Endothelial cell of umbilical vein (primary cell): Measurements from ENCODE around the gene SENP7. TPM values are rescaled to one million over a fixed set of nuclear protein-coding genes. Genes with fewer than 3 reads are reported as not detected.

Experiments
- BruUV-seq: library from RNA; stranded (reverse); fragments of 400-500 nt; replicated peaks from 2 replicates; lab custom pipeline; 2021; lab: Mats Ljungman, UMichigan
- CTCF ChIA-PET: fragments of 300-600, 350-600 bp; sonication (Branson Sonifier 250); formaldehyde crosslinking; loops from one replicate; lab custom pipeline; 2021; ENCODE audit warnings: antibody characterized with exemption, inconsistent platforms; lab: Charles Lee
- POLR2A ChIA-PET: fragments of 300-600, 350-600 bp; sonication (Branson Sonifier 250); formaldehyde crosslinking; loops from one replicate; lab custom pipeline; 2021; ENCODE audit warnings: antibody characterized with exemption, inconsistent platforms; lab: Charles Lee
- DNase-seq: peaks from one replicate; pipeline ENCODE4 v3.0.0-alpha.2; 2011; ENCODE audit warnings: low read depth, low spot score
- FAIRE-seq: peaks from 2 replicates; lab custom pipeline; 2011; peaks lifted over from hg19 to GRCh38; lab: Jason Lieb, UNC
- H2AFZ ChIP-seq: 2 replicates; pipeline ENCODE4 v1.6.0; 2012; ENCODE audit warnings: low read depth, low read length, control low read depth, inconsistent platforms
- H3K27ac ChIP-seq: 2 replicates; pipeline ENCODE4 v1.5.1; 2011; ENCODE audit warnings: low read depth, mild to moderate bottlenecking, control low read depth, low read length, moderate library complexity; ENCODE audit not compliant: insufficient read depth
- H3K27me3 ChIP-seq, 2 experiments: 2 replicates each; pipeline versions ENCODE4 v1.6.0 to v1.6.1; 2011; ENCODE audit warnings: low read length in 2 of 2, mixed read lengths in 1 of 2; ENCODE audit not compliant: control insufficient read depth in 2 of 2, insufficient read depth in 2 of 2
- H3K36me3 ChIP-seq, 2 experiments: 2 replicates in 1 of 2; 3 replicates in 1 of 2; pipeline ENCODE4 v1.5.1; 2011; ENCODE audit warnings: low read length in 2 of 2, mild to moderate bottlenecking in 1 of 2, moderate library complexity in 1 of 2; ENCODE audit not compliant: control insufficient read depth in 2 of 2, insufficient read depth in 2 of 2; ENCODE audit errors: extremely low read depth in 1 of 2
- H3K4me1 ChIP-seq: 3 replicates; pipeline ENCODE4 v1.5.1; 2011; ENCODE audit warnings: mild to moderate bottlenecking, low read length; ENCODE audit not compliant: control insufficient read depth, insufficient read depth; ENCODE audit errors: extremely low read depth
- H3K4me2 ChIP-seq: 2 replicates; pipeline ENCODE4 v1.6.1; 2011; ENCODE audit warnings: low read length, control low read depth, mixed read lengths; ENCODE audit not compliant: insufficient read depth
- H3K4me3 ChIP-seq, 3 experiments: fragments of 200-600 bp in 1 of 3; sonication (generic), shearing (Covaris generic) in 1 of 3; replicated peaks in 1 of 3; 2 replicates each; pipeline ENCODE4 v1.5.1; 2011 to 2016; ENCODE audit warnings: control low read depth in 3 of 3, low read length in 3 of 3, mild to moderate bottlenecking in 2 of 3, inconsistent platforms in 1 of 3, low read depth in 1 of 3, moderate library complexity in 1 of 3; ENCODE audit not compliant: insufficient read depth in 1 of 3
- H3K79me2 ChIP-seq: 2 replicates; pipeline ENCODE4 v1.6.0; 2012; ENCODE audit warnings: low read length, inconsistent platforms; ENCODE audit not compliant: control insufficient read depth, insufficient read depth
- H3K9ac ChIP-seq: replicated peaks from 2 replicates; pipeline ENCODE3; 2011; ENCODE audit warnings: low read length, control low read depth; ENCODE audit not compliant: insufficient read depth; ENCODE audit errors: extremely low read depth
- H3K9me1 ChIP-seq: replicated peaks from 3 replicates; pipeline ENCODE4 v1.6.0; 2011; ENCODE audit warnings: mild to moderate bottlenecking, low read length; ENCODE audit not compliant: control insufficient read depth, insufficient read depth; ENCODE audit errors: extremely low read depth
- H3K9me3 ChIP-seq: replicated peaks from 2 replicates; pipeline ENCODE4 v1.5.1; 2012; ENCODE audit warnings: low read length, inconsistent platforms; ENCODE audit not compliant: control insufficient read depth, insufficient read depth
- H4K20me1 ChIP-seq: replicated peaks from 2 replicates; pipeline ENCODE3; 2011; ENCODE audit warnings: mild to moderate bottlenecking, low read length; ENCODE audit not compliant: control insufficient read depth, insufficient read depth; ENCODE audit errors: extremely low read depth
- CTCF ChIP-seq, 2 donors: IDR thresholded peaks; 1 replicate in 1 of 2; 2 replicates in 1 of 2; pipeline ENCODE4 v1.5.1; 2011; ENCODE audit warnings: low read length in 2 of 2, mild to moderate bottlenecking in 2 of 2, moderate library complexity in 2 of 2, control low read depth in 1 of 2, inconsistent platforms in 1 of 2, low read depth in 1 of 2; ENCODE audit not compliant: insufficient read depth in 1 of 2; ENCODE audit errors: extremely low read depth in 1 of 2
- EZH2 ChIP-seq: IDR thresholded peaks from 2 replicates; pipeline ENCODE4 v1.6.1; 2012; ENCODE audit warnings: borderline replicate concordance, low read depth, mild to moderate bottlenecking, moderate library complexity, low read length, inconsistent platforms; ENCODE audit not compliant: severe bottlenecking
- FOS ChIP-seq: IDR thresholded peaks from 2 replicates; pipeline ENCODE4 v1.6.1; 2011; ENCODE audit warnings: mild to moderate bottlenecking, low read length, moderate library complexity, borderline replicate concordance; ENCODE audit not compliant: insufficient read depth
- GATA2 ChIP-seq: IDR thresholded peaks from 2 replicates; pipeline ENCODE4 v1.7.0; 2011; ENCODE audit warnings: low read depth, mild to moderate bottlenecking, moderate library complexity, mixed read lengths, low read length; ENCODE audit not compliant: insufficient read length, insufficient read depth
- JUN ChIP-seq: IDR thresholded peaks from 2 replicates; pipeline ENCODE4 v1.6.1; 2011; ENCODE audit warnings: borderline replicate concordance, low read depth; ENCODE audit not compliant: insufficient read length, insufficient read depth
- MAX ChIP-seq: IDR thresholded peaks from 2 replicates; pipeline ENCODE4 v1.6.1; 2011; ENCODE audit not compliant: insufficient read depth, insufficient read length
- MYC ChIP-seq: IDR thresholded peaks from one replicate; pipeline ENCODE4 v1.6.1; 2011; ENCODE audit warnings: mild to moderate bottlenecking, low read depth, low read length
- POLR2A ChIP-seq: IDR thresholded peaks from 2 replicates; pipeline ENCODE4 v1.6.1; 2012; ENCODE audit warnings: low read depth, mild to moderate bottlenecking, control low read depth, low read length
- POLR2AphosphoS5 ChIP-seq: IDR thresholded peaks from 2 replicates; pipeline ENCODE4 v1.6.1; 2012; ENCODE audit warnings: low read depth, mild to moderate bottlenecking, control low read depth, low read length, moderate library complexity; ENCODE audit not compliant: insufficient read depth
- dilution Hi-C: fragments of 300-500 bp; cut with MboI; formaldehyde crosslinking; loops from one replicate; pipeline ENCODE4 v1.15.0; 2019; ENCODE audit warnings: low sequenced_read_pairs; ENCODE audit not compliant: extremely low pct_ligation_motif_present
- intact Hi-C: fragments of 100-400 bp; cut with micrococcal nuclease; formaldehyde crosslinking; loops from one replicate; pipeline ENCODE4 v1.10.0; 2022
- polyA plus RNA-seq, 4 experiments: library from polyadenylated mRNA; depleted of rRNA in 3 of 4; stranded (reverse) in 3 of 4; unstranded in 1 of 4; fragments of >200 nt; gene quantifications; 2 replicates each; pipeline versions ENCODE4 v1.2.1 to v1.2.3, GENCODE V29; 2011 to 2012; ENCODE audit warnings: missing spikeins in 1 of 4
- total RNA-seq: library from RNA; stranded (reverse); gene quantifications from 2 replicates; pipeline ENCODE4 v1.2.3, GENCODE V29; 2021

Gene SENP7
- total and polyA plus RNA-seq, 2 donors (not counting 3 experiments of a cell fraction or from before 2014, with no cell fraction given), result 5.1 to 18.7 TPM

DNA sequence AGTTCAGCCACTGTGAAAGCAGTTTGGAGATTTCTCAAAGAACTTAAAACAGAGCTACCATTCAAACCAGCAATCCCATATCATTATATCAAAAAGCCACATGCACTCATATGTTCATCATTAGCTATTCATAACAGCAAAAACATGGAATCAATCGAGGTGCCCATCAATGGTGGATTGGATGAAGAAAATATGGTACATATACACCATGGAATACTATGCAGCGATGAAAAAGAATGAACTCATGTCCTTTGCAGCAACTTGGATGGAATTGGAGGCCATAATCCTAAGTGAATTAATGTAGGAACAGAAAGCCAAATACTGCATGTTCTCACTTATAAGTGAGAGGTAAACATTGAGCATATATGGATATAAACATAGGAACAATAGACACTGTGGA lies 224.7 kb downstream of the SENP7 start:
- no peak overlapping the region for H3K4me3 ChIP-seq
- H3K4me2 ChIP-seq, result no peak overlapping the region
- TF ChIP-seq POLR2AphosphoS5, result no peak
- H4K20me1 ChIP-seq, result no peaks in the 10 kb centered on the region
- H3K9ac ChIP-seq, result no peak overlapping the region
- DNase-seq (no peak), FAIRE-seq (no peak)
- H3K4me1 ChIP-seq, result no peaks in the 10 kb centered on the region
- H3K27me3 ChIP-seq, result no peaks in the 10 kb centered on the region
- H2AFZ ChIP-seq, result no peak overlapping the region
- no TSS peak for BruUV-seq
- H3K9me1 ChIP-seq, result no peaks in the 10 kb centered on the region
- no peak overlapping the region for H3K27ac ChIP-seq
- no peaks in the 10 kb centered on the region for H3K36me3 ChIP-seq
- no peaks in the 10 kb centered on the region for H3K9me3 ChIP-seq
- dilution Hi-C loops (no loop called here), intact Hi-C loops (no loop called here)
- H3K79me2 ChIP-seq, result no peaks in the 10 kb centered on the region
- ChIA-PET POLR2A (no interaction called here), CTCF (interaction anchor here (0.9 kb wide), 1 partner anchor 11 kb away, joined by 3 read pairs; no protein-coding TSS in a partner anchor)

GRCh38 chr3:101284757-101285156 lies 228.3 kb downstream of the SENP7 start:
- CTCF ChIA-PET, result no interaction called here
- POLR2A ChIA-PET, result no interaction called here
- H3K4me1 ChIP-seq, result no peaks in the 10 kb centered on the region
- no peak for DNase-seq
- H3K9ac ChIP-seq, result no peak overlapping the region
- no peak overlapping the region for H3K4me2 ChIP-seq
- H3K9me1 ChIP-seq, result no peaks in the 10 kb centered on the region
- H3K27ac ChIP-seq, result no peak overlapping the region
- H2AFZ ChIP-seq, result no peak overlapping the region
- H3K4me3 ChIP-seq, result no peak overlapping the region
- H3K79me2 ChIP-seq, result no peaks in the 10 kb centered on the region
- dilution Hi-C loops (no loop called here), intact Hi-C loops (no loop called here)
- H3K27me3 ChIP-seq, result no peaks in the 10 kb centered on the region
- no peak for FAIRE-seq
- TF ChIP-seq POLR2AphosphoS5, result no peak
- TF ChIP-seq POLR2A, result no peak
- no peak for TF ChIP-seq GATA2
- no peak for TF ChIP-seq EZH2
- TF ChIP-seq CTCF (IDR thresholded peaks at IDR 0.05; ENCODE audit: extremely low read depth in 1 of 2, insufficient read depth in 1 of 2, low read depth in 1 of 2, low read length in 2 of 2), result no peak
- TF ChIP-seq MYC, result no peak
- no peak for TF ChIP-seq JUN
- TF ChIP-seq MAX, result no peak
- no peak for TF ChIP-seq FOS
- H3K9me3 ChIP-seq, result no peaks in the 10 kb centered on the region
- no peaks in the 10 kb centered on the region for H3K36me3 ChIP-seq
- H4K20me1 ChIP-seq, result no peaks in the 10 kb centered on the region
- BruUV-seq, result no TSS peak
